Renal pelvis (tissue), 12 donors: ENCODE results near the gene RALGAPA1. TPM values are rescaled to one million over a fixed set of nuclear protein-coding genes. Genes with fewer than 3 reads are reported as not detected.
"Not testable (repeated sequence)": the region's sequence is repeated elsewhere in the genome, so short reads cannot be mapped to it uniquely, and the experiment has no call there.

Experiments
- DNase-seq: peaks from one replicate; pipeline ENCODE4 v3.0.0-alpha.2; 2013
- long read RNA-seq, 16 experiments: transcript quantifications; one replicate each; lab custom pipeline, GENCODE V29; 2026
- polyA plus RNA-seq, 3 donors: library from polyadenylated mRNA; unstranded; fragments of 120-200 nt; gene quantifications; one replicate each; pipeline ENCODE4 v1.2.1, GENCODE V29; 2013; ENCODE audit not compliant: insufficient read length in 3 of 3

RALGAPA1 gene
- 10 to 100 TPM; 32.6 to 47.3 (median 43.3) TPM for polyA plus RNA-seq
- long read RNA-seq, donor 1: 0 reads
- long read RNA-seq, donor 2, partial matches to known transcripts: 5 of 5 reads
- long read RNA-seq, donor 2, other reads (novel, unspliced or antisense): 0 of 5 reads
- long read RNA-seq, donor 3: 0 reads
- long read RNA-seq, donor 4: 0 reads
- long read RNA-seq, donor 5, partial matches to known transcripts: 0 of 2 reads
- long read RNA-seq, donor 5, other reads (novel, unspliced or antisense): 0 of 2 reads
- long read RNA-seq, donor 6: 0 reads
- long read RNA-seq, donor 7: 0 reads
- long read RNA-seq, donor 8: 0 reads
- long read RNA-seq, donor 9: 0 reads
- long read RNA-seq, donor 10: 0 reads
- long read RNA-seq, donor 11: 0 reads
- long read RNA-seq, donor 12, partial matches to known transcripts: 14 of 15 reads
- long read RNA-seq, donor 12, other reads (novel, unspliced or antisense): 0 of 15 reads
- long read RNA-seq, donor 13: 0 reads
- long read RNA-seq, donor 14: 0 reads
- long read RNA-seq, donor 15: 0 reads
- long read RNA-seq, donor 16, partial matches to known transcripts: 0 of 1 reads
- long read RNA-seq, donor 16, other reads (novel, unspliced or antisense): 0 of 1 reads

DNA sequence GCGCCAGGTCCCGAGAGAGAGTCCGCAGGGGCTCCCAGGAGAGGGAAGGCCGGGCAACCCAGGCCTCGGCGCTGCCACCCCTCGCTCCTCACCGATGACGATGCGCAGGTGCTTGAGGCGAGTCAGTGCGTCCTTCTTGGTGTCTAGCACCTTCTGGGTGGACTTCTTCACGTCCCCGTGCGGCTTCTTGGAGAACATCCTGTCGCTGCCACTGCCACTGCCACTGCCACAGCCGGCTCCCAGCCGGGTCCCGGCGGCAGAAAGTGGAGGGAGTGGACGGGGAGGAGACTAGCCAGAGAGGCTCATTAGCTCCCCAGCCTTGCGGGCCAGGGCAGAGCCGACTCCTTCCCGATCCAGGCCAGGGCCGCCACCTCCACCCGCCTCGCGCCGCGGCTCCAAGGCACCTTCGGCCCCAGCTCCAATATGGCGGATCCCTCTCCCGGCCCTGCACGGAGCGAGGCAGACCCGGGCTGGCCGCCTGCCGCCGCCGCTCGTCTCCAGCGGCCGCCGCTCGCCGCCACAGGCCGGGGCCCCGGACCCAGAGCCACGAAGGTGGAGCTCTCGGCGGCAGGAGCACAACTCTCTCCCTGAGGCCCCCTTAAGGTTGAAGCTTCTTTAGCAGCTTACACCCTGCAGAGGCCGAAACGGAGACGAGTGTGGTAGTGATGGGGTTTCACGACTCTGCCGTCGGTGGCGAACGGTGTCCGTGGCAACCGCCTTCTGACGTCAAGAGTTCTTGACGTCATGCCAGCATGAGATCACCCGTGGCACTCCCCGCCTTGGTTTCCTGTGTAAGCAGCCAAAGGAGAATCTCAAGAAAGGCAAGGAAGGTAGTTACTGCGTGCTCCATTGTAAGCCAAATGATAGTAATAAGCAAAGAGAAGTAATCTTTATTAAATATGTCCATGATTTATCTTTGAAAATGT is at the start of gene RALGAPA1:
RALGAPA1 (minus strand) TSS at position 658 of the 926 bp plus-strand sequence; CDS start at position 198, 460 bp downstream.
- peak; percentile 96 for DNase-seq

DNA sequence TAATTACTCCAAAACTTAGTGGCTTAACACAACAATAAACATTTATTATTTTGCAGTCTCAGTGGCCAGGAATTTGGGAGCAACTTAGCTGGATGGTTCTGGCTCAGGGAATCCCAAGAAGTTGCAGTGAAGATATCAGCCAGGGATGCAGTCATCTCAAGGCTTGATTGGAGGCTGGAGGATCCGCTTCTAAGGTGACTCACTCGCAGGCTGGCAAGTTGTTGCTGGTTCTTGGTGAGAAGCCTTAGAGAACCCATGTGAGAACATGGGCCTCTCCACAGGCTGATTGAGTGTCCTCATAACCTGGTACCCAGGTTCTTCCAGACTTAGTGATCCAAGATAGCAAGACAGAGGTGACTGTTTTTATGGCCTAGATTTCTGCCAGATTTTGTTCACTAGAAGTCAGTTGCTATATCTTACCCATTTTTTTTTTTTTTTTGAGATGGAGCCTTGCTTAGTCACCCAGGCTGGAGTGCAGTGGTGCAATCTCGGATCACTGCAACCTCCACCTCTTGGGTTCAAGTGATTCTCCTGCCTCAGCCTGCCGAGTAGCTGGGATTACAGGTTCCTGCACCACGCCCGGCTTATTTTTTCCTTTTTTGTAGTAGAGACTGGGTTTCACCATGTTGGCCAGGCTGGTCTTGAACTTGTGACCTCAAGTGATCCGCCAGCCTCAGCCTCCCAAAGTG is 49.6 kb upstream of the RALGAPA1 start:
- DNase-seq: no peak

DNA sequence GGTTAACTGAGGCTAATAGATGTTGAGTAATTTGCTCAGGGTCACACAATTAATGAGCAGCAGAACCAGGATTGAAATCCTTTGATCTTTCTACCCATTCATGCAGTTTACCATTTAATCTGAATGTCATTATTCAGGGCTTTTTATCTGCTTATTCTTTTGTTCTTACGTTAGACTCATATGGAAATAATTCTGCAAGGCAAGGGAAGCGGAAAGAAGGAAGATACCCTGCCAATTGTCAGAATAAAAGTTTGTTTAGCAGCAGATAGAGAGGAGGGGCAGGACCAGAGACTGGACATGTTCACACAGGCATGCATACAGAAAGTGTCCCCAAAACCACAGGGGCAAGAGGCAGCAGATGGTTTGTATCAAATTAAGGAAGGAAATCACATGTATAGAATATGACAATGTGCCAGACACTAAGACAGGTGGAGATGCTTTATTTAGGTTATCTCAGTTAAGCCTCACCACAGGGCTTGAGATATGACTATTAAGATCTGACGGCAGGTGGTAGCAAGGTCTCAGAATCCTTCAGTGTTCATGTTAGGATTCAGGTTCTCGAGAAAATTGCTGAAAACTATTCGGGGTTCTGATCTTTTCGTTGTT is 46.9 kb upstream of the RALGAPA1 start:
- DNase-seq: no peak

DNA sequence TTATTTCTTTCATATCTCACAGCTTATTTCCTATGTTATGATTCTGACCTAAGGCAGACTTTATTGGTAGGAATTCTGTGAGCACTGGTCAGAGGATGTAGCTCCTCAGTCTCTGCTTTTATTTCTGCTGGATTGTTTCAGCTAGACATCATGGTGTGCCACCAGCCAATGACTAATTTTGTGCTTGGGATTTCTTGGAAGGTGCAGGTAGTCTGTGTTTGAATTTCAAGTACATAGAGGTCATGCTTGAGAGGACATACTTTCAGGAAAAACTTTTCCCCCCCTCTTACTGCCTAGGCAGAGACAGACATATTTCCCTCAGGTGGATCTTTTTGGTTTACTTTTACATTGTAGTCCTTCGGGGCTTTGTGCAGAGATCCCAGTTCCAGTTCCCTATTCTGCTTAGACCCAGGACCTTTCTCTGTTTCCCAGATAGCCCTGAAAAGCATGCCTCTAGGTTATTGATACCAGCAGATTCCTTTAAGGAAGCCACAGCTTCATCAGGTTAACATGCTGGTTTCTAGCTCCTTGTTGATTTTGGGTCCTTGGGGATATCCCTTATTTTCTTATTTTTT is 45.7 kb upstream of the RALGAPA1 start:
- no peak for DNase-seq

DNA sequence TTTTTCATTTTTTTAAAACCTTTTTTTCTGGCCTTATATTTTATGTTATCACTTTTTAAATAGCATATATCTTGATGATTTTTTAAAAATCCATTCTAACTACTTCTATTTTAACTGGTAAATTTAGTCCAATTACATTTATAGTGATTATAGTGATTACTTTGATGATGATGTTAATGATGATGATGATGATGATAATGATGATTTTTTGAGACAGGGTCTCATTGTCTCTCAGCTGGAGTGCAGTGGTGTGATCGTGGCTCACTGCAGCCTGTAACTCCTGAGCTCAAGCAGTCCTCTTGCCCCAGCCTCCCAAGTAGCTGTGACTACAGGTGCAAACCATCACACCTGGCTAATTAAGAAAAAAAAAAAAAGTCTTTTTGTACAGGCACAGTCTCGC is 44.1 kb upstream of the RALGAPA1 start:
- DNase-seq: no peak

DNA sequence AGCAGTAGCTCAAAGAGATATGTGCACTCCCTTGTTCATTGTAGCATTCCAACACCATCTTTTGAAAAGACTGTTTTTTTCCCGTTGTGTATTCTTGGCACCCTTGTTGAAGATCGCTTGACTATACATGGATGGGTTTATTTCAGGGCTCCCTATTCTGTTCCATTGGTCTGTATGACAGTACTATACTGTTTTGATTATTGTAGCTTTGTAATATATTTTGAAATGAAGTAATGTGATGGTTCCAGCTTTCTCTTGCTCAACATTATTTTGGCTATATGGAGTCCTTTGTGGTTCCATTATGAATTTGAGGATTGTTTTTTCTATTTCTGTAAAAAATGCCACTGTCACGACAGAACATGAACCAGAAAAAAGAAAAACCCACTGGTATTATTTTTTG is 42.7 kb upstream of the RALGAPA1 start:
- DNase-seq: no peak

DNA sequence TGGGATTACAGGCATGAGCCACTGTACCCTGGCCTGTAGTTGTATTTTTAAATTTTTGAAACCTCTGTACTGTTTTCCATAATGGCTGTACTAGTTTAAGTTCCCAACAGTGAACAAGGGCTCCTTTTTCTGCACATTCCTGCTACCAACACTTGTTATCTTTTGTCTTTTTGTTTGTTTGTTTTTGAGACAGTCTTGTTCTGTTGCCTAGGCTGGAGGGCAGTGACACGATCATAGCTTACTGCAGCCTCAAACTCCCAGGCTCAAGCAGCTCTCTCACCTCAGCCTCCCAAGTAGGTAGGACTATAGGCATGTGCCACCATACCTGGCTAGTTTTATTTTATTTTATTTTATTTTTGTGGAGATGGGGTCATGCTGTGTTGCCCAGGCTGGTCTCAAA is 40.0 kb upstream of the RALGAPA1 start:
- no peak for DNase-seq

DNA sequence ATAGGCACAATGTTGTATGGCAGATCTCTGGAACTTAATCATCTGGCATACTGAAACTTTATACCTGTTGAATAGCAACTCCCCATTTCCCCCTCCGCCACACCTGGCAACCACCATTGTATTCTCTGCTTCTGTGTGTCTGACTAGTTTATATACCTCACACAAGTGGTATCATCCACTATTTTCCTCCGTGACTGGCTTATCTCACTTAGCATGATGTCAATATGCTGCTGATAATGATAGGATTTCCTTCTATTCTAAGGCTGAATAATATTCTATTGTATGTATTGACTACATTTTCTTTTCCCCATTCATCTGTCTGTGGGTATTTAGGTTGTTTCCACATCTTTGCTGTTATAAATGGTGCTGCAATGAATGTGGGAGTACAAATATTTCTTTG is 38.5 kb upstream of the RALGAPA1 start:
- no peak for DNase-seq

DNA sequence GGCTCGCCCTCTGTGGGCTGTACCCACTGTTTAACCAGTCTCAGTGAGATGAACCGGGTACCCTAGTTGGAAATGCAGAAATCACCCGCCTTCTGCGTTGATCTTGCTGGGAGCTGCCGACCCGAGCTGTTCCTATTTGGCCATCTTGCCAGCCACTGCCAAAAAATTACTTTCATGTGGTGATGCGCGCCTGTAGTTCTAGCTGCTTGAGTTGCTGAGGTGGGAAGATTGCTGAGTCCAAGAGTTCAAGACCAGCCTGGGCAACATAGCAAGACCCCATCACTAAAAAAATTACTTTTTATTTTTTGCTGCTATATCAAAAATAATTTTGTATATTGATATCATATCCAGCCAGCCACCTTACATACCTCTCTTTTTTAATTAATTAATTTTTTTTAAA is 35.4 kb upstream of the RALGAPA1 start:
- no peak for DNase-seq

DNA sequence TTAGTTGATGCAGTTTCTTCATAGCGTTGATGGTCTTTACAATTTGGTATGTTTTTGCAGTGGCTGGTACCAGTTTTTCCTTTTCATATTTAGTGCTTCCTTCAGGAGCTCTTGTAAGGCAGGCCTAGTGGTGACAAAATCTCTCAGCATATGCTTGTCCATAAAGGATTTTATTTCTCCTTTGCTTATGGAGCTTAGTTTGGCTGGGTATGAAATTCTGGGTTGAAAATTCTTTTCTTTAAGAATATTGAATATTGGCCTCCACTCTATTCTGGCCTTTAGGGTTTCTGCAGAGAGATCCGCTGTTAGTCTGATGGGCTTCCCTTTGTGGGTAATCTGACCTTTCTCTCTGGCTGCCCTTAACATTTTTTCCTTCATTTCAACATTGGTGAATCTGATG is 33.1 kb upstream of the RALGAPA1 start:
- not testable (repeated sequence) for DNase-seq

DNA sequence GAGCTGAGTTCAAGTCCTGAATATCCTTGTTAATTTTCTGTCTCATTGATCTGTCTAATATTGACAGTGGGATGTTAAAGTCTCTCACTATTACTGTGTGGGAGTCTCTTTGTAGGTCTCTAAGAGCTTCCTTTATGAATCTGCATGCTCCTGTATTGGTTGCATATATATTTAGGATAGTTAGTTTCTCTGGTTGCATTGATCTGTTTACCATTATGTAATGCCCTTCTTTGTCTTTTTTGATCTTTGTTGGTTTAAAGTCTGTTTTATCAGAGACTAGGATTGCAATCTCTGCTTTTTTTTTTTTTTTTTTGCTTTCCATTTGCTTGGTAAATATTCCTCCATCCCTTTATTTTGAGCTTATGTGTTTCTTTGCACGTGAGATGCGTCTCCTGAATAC is 32.6 kb upstream of the RALGAPA1 start:
- not testable (repeated sequence) for DNase-seq

DNA sequence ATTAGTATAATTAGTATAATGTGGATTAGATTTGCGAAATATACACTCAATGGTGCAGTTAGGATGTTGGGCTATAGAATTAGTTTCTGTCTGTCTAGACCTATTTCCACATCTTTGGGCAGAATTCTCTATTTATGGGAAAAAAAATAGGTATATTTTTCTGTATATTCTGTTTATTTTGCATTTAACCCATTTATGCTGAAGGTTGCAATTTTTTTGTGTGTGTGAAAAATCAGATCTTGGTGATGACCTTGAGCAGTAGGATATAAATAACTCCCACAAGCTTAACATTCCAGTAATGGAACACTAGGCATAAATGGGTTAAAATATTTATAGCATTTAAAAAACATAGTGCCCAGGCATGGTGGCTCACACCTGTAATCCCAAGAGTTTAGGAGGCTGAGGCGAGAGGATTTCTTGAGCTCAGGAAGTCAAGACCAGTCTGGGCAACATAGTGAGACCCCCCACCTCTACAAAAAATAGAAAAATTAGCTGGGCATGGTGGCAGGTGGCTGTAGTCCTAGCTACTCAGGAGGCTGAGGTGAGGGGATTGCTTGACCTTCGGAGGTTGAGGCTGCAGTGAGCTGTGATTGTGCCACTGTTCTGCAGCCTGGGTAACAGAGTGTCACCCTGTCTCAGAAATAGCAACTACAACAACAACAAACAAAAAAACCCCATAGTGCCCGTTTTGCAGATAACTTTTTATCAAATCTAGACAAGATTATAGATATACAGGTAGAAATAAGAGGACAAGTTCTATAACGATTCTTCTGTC is 26.3 kb upstream of the RALGAPA1 start:
- no peak for DNase-seq

DNA sequence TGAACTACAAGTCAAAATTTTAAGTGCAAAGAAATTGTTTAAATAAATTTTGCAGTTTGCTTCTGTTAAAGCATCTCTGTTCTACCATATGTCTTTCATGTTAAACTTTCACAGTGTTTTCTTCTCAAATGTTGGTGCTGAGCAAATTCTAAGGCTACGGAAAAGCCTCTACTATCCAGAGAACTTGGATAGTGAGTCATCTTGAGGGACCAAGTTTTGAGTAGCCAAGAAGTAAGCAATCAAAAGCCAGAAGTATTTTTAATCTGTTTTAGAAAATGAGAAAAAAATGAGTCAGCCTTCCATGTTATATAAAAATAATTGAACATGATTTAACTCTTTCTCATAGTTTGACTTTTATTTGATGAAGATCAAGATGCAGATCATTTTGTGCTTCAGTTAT is 20.4 kb upstream of the RALGAPA1 start:
- no peak for DNase-seq

DNA sequence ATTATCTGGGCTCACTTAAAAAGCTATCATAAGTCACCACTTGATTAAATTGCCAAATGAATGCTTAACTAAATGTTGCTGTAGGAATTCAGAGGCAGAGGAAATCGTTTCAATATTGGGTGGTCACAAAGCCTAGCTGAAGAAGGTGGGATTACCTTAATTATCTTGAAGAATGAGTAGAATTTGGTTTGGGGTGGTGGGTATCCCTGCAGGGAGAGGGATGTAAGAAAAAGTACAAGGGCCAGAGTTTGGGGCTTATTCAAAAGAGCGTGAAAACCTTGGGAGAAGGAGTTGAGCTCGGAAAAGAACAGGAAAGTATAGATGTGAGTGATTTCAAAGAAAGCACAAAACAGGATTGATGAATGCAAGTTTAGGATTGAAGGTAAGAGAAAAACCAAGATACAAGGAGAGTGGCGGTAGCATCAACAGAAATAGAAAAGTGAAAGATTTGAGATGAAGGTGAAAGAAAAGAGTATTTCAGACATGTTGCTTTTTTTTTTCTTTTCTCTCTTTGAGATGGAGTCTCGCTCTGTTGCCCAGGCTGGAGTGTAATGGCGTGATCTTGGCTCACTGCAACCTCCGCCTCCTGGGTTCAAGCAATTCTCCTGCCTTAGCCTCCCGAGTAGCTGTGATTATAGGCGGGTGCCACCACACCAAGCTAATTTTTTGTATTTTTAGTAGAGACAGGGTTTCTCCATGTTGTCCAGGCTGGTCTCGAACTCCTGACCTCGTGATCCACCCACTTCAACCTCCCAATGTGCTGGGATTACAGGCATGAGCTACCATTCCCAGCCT is 18.8 kb upstream of the RALGAPA1 start:
- no peak for DNase-seq

DNA sequence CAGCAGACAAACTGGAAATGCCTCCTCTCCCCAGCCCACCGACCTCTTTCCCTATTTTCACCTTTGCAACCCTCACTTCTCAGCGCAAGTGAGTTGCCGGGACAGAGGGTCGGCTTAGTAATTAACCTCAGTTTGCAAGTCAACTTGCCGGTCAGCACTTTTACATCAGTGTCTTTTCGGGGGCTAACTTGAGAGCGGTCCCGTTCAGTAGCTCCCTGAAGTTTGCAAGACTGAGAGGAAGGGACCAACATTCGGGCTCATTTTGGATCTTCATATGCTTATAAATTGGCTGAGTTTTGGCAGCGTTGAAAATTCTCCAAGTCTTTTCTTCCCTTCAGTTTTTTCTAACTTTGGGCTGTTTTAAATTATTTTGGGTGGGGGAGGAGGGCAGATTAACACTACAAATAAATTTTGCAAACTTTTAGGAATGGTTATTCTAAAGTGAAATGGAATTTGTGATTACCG is 17.9 kb upstream of the RALGAPA1 start:
- DNase-seq: no peak

DNA sequence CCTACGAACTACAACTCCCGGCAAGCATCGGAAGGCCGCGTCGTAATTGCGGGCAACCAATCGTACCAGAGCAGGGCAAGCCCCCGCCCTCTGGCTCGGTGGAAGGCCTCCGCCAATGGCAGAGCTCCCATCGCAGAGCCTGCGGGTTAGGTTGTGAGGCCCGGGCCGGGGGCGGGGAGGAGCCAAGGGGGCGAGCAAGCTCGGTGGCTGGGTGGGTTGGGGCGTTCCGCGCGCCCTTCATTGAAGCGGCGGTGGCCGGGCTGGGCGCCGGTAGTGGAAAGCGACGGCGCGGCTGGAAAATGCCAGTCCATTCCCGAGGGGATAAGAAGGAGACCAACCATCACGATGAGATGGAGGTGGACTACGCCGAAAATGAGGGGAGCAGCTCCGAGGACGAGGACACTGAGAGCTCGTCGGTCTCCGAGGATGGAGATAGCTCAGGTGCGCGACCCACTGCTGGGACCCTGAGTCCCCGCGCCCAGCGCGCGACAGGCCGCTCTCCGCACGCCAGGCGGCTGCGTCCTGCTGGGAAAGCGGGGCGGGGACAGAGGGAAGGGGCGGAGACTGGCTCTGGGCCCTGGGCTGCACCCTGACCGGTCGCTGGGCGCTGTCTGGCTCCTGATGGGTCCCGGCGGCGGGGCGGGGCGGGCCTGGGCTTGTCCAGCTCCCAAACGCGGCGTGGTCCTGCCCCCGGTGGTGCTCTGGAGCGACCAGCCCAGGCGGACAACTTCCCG is 17.3 kb upstream of the RALGAPA1 start, which contains the start of gene BRMS1L:
BRMS1L (plus strand) TSS at position 121 of the 734 bp plus-strand sequence; CDS start at position 300, 179 bp downstream.
- peak; percentile 98 for DNase-seq

DNA sequence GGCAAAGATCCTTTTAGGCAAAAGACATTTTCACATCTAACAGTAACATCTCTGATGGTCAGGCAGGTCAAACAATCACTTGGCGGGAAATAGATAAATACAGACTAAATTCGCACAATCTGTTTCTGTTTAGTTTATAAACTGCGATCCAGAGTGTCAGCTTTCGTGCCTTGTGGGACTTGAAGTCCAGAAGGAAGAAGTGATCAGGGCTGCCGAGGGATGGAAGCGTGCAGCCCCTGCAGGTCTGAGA is 16.8 kb upstream of the RALGAPA1 start:
- DNase-seq: no peak

DNA sequence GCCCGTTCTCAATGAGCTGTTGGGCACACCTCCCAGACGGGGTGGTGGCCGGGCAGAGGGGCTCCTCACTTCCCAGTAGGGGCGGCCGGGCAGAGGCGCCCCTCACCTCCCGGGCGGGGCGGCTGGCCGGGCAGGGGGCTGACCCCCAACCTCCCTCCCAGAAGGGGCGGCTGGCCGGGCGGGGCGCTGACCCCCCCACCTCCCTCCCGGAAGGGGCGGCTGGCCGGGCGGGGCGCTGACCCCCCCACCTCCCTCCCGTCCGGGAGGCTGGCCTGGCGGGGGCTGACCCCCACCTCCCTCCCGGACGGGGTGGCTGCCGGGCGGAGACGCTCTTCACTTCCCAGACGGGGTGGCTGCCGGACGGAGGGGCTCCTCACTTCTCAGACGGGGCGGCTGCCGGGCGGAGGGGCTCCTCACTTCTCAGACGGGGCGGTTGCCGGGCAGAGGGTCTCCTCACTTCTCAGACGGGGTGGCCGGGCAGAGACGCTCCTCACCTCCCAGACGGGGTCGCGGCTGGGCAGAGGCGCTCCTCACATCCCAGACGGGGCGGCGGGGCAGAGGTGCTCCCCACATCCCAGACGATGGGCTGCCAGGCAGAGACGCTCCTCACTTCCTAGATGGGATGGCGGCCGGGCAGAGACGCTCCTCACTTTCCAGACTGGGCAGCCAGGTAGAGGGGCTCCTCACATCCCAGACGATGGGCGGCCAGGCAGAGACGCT is 15.5 kb upstream of the RALGAPA1 start:
- DNase-seq: not testable (repeated sequence)
